ENCODE measurements around the gene CHRND. TPM values are rescaled to one million over a fixed set of nuclear protein-coding genes. Genes with fewer than 3 reads are reported as not detected.

CHRND gene
- total RNA-seq, 1 experiment from 2014 or later, result not detected

DNA sequence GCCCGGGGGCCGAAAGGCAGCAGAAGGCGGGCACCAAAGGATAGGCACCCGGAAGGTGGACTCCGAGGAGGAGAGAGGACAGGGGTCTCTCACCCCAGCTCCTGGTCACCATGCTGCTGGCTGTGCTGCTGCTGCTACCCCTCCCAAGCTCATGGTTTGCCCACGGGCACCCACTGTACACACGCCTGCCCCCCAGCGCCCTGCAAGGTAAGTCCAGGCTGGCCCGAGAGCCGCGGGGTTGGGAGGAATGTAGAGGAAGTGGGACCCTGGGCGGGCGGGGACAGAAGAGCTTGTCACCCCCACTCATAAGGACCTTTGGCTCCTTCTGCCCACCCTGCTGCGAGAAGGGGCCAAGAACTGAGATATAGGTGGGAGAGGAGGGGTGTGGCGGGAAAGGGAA lies 5.5 kb upstream of the CHRND start:
- BruUV-seq (replicated peaks), result no TSS peak
- no peak overlapping the region for H3K4me3 ChIP-seq (ENCODE audit: low read depth, low read length)
- no peaks in the 10 kb centered on the region for H3K36me3 Mint-ChIP-seq (ENCODE audit: insufficient read depth, unreplicated experiment)
- no peaks in the 10 kb centered on the region for H3K9me3 Mint-ChIP-seq (ENCODE audit: unreplicated experiment)
- DNase-seq, result no peak
- no peaks in the 10 kb centered on the region for H3K9me3 ChIP-seq
- ChIA-PET POLR2A (no interaction called here), CTCF (no interaction called here)
- TF ChIP-seq, protein P1, sequence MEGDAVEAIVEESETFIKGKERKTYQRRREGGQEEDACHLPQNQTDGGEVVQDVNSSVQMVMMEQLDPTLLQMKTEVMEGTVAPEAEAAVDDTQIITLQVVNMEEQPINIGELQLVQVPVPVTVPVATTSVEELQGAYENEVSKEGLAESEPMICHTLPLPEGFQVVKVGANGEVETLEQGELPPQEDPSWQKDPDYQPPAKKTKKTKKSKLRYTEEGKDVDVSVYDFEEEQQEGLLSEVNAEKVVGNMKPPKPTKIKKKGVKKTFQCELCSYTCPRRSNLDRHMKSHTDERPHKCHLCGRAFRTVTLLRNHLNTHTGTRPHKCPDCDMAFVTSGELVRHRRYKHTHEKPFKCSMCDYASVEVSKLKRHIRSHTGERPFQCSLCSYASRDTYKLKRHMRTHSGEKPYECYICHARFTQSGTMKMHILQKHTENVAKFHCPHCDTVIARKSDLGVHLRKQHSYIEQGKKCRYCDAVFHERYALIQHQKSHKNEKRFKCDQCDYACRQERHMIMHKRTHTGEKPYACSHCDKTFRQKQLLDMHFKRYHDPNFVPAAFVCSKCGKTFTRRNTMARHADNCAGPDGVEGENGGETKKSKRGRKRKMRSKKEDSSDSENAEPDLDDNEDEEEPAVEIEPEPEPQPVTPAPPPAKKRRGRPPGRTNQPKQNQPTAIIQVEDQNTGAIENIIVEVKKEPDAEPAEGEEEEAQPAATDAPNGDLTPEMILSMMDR (IDR thresholded peaks at IDR 0.05; ENCODE audit: insufficient read depth in 1 of 2, low read depth in 1 of 2, low read length in 1 of 2, severe bottlenecking in 1 of 2, unreplicated experiment in 1 of 2), result no peak
- peaks cover 19% of the 10 kb centered on the region for H3K4me1 Mint-ChIP-seq (ENCODE audit: low read depth, unreplicated experiment)
- H3K27ac Mint-ChIP-seq (ENCODE audit: unreplicated experiment), result no peak overlapping the region
- H3K36me3 ChIP-seq (ENCODE audit: control insufficient read depth, insufficient read depth, low read length), result no peaks in the 10 kb centered on the region
- H3K4me1 ChIP-seq, result peaks cover 14% of the 10 kb centered on the region
- H3K27me3 Mint-ChIP-seq (ENCODE audit: insufficient read depth, unreplicated experiment), result no peaks in the 10 kb centered on the region
- H3K4me3 Mint-ChIP-seq (ENCODE audit: unreplicated experiment), result no peak overlapping the region
- H3K27me3 ChIP-seq (replicated peaks; ENCODE audit: control insufficient read depth, insufficient read depth, low read length), result no peaks in the 10 kb centered on the region
- intact Hi-C loops (cut with micrococcal nuclease; ENCODE audit: unreplicated experiment), result loop anchor here (5.0 kb wide), 1 partner anchor 78 kb away; no protein-coding TSS in a partner anchor

DNA sequence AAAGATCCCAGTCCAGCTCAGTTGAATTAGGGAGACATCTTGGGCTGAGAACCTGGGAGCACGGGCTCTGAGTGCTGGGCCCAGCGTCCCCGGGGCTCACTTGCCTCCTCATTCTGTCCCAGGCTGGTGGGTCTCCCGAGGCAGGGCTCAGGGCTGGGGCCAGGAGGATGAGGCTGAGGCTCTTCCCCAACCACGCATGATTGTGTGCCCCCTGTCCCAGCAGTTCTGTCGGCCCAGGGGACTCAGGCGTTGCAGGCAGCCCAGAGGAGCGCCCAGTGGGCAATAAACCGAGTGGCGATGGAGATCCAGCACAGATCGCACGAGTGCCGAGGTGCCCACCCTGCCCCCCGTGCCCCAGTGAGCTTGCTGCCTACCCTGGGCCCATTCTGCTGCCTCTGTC lies 4.9 kb upstream of the CHRND start:
- Mint-ChIP-seq H3K4me3 (ENCODE audit: unreplicated experiment) (no peak overlapping the region), H3K27ac (ENCODE audit: unreplicated experiment) (no peak overlapping the region), H3K9me3 (ENCODE audit: unreplicated experiment) (no peaks in the 10 kb centered on the region), H3K36me3 (ENCODE audit: insufficient read depth, unreplicated experiment) (no peaks in the 10 kb centered on the region), H3K27me3 (ENCODE audit: insufficient read depth, unreplicated experiment) (no peaks in the 10 kb centered on the region), H3K4me1 (ENCODE audit: low read depth, unreplicated experiment) (peaks cover 13% of the 10 kb centered on the region)
- intact Hi-C loops (cut with micrococcal nuclease; ENCODE audit: unreplicated experiment), result loop anchor here (5.0 kb wide), 1 partner anchor 79 kb away; no protein-coding TSS in a partner anchor
- no TSS peak for BruUV-seq (replicated peaks)
- H3K27me3 ChIP-seq (replicated peaks; ENCODE audit: control insufficient read depth, insufficient read depth, low read length), result no peaks in the 10 kb centered on the region
- no peak for DNase-seq
- peaks cover 8% of the 10 kb centered on the region for H3K4me1 ChIP-seq
- H3K36me3 ChIP-seq (ENCODE audit: control insufficient read depth, insufficient read depth, low read length), result no peaks in the 10 kb centered on the region
- ChIA-PET CTCF (no interaction called here), POLR2A (no interaction called here)
- H3K4me3 ChIP-seq (ENCODE audit: low read depth, low read length), result no peak overlapping the region
- no peaks in the 10 kb centered on the region for H3K9me3 ChIP-seq
- TF ChIP-seq, protein P1 (IDR thresholded peaks at IDR 0.05; ENCODE audit: insufficient read depth in 1 of 2, low read depth in 1 of 2, low read length in 1 of 2, severe bottlenecking in 1 of 2, unreplicated experiment in 1 of 2), result no peak

DNA sequence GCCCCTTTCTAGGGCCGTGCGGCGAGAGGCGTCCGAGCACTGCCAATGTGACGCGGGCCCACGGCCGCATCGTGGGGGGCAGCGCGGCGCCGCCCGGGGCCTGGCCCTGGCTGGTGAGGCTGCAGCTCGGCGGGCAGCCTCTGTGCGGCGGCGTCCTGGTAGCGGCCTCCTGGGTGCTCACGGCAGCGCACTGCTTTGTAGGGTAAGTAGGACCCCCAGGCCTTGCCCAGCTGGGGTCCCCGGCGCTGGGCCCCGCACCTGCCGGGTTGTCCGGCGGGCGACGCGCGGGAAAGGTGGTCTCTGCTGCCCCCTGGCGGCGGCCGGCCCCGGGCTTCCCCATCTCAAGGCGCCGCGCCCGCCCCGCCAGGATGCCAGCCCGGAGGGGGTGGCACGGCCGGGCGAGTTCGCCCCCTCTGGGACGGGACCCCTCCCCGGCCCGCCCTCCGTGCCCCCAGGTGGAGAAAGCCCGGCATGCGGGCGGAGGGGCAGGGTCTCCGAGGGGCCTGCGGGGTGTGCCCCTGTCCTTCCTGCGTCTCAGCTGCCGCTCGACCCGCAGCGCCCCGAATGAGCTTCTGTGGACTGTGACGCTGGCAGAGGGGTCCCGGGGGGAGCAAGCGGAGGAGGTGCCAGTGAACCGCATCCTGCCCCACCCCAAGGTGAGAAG lies 3.9 kb upstream of the CHRND start:
- no peaks in the 10 kb centered on the region for H3K9me3 Mint-ChIP-seq (ENCODE audit: unreplicated experiment)
- no peak overlapping the region; the same call in 1 of the 2 replicates for H3K4me3 ChIP-seq (ENCODE audit: low read depth, low read length)
- BruUV-seq (replicated peaks), result no TSS peak
- intact Hi-C loops (cut with micrococcal nuclease; ENCODE audit: unreplicated experiment), result loop anchor here (5.0 kb wide), 1 partner anchor 80 kb away; no protein-coding TSS in a partner anchor
- peaks cover 3% of the 10 kb centered on the region for H3K36me3 Mint-ChIP-seq (ENCODE audit: insufficient read depth, unreplicated experiment)
- TF ChIP-seq, protein P1 (IDR thresholded peaks at IDR 0.05; ENCODE audit: insufficient read depth in 1 of 2, low read depth in 1 of 2, low read length in 1 of 2, severe bottlenecking in 1 of 2, unreplicated experiment in 1 of 2), result peak; percentile 33 to 87
- no peaks in the 10 kb centered on the region for H3K9me3 ChIP-seq
- POLR2A ChIA-PET, result no interaction called here
- no peak overlapping the region for H3K4me3 Mint-ChIP-seq (ENCODE audit: unreplicated experiment)
- H3K36me3 ChIP-seq (ENCODE audit: control insufficient read depth, insufficient read depth, low read length), result no peaks in the 10 kb centered on the region
- no peaks in the 10 kb centered on the region for H3K27me3 Mint-ChIP-seq (ENCODE audit: insufficient read depth, unreplicated experiment)
- DNase-seq, result peak in 1 of 2 experiments; percentile 66
- H3K4me1 ChIP-seq, result peaks cover under 1% of the 10 kb centered on the region; the same call in 1 of the 2 replicates
- H3K27me3 ChIP-seq (replicated peaks; ENCODE audit: control insufficient read depth, insufficient read depth, low read length), result no peaks in the 10 kb centered on the region
- no peak overlapping the region for H3K27ac Mint-ChIP-seq (ENCODE audit: unreplicated experiment)
- CTCF ChIA-PET, result interaction anchor here (0.6 kb wide), 1 partner anchor 367 kb away, joined by 6 read pairs; no protein-coding TSS in a partner anchor
- peaks cover 3% of the 10 kb centered on the region for H3K4me1 Mint-ChIP-seq (ENCODE audit: low read depth, unreplicated experiment)
